Measurements from ENCODE around the gene CLIP4.

CLIP4 gene

DNA sequence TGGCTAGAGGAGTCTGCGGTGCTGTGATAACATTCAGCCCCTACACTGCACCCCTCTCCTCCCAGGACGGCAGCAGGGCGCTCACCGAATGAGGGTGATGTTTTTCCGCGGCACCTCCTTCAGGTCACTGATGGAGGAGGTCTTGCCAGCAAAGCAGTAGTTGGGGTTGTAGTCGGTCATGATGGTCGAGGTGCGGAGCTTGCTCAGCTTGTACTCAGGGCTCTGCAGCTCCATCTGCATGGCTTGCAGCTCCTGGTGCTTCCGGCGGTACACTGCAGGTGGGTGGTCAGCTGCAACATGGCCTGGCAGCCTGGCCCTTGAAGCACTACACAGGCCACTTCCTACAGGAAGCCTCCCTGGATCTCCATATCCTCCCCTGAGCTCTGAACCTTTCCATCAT is 108.0 kb downstream of the CLIP4 start:
- Histone ChIP-seq H3K4me3 (ENCODE audit: low read depth, low read length) (no peak overlapping the region), H3K27me3 (ENCODE audit: insufficient read depth, low read depth, severe bottlenecking) (no peaks in the 10 kb centered on the region), H3K36me3 (no peaks in the 10 kb centered on the region), H3K27ac (no peak overlapping the region), H3K9me3 (ENCODE audit: severe bottlenecking) (no peaks in the 10 kb centered on the region)
- TF ChIP-seq, protein P1, sequence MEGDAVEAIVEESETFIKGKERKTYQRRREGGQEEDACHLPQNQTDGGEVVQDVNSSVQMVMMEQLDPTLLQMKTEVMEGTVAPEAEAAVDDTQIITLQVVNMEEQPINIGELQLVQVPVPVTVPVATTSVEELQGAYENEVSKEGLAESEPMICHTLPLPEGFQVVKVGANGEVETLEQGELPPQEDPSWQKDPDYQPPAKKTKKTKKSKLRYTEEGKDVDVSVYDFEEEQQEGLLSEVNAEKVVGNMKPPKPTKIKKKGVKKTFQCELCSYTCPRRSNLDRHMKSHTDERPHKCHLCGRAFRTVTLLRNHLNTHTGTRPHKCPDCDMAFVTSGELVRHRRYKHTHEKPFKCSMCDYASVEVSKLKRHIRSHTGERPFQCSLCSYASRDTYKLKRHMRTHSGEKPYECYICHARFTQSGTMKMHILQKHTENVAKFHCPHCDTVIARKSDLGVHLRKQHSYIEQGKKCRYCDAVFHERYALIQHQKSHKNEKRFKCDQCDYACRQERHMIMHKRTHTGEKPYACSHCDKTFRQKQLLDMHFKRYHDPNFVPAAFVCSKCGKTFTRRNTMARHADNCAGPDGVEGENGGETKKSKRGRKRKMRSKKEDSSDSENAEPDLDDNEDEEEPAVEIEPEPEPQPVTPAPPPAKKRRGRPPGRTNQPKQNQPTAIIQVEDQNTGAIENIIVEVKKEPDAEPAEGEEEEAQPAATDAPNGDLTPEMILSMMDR (IDR thresholded peaks at IDR 0.05; ENCODE audit: low read depth, low read length) = no peak
- DNase-seq = no peak

GRCh38 chr2:29223851-29224692 is 108.9 kb downstream of the CLIP4 start:
- Histone ChIP-seq H3K4me3 (ENCODE audit: low read depth, low read length) (no peak overlapping the region), H3K36me3 (no peaks in the 10 kb centered on the region), H3K27ac (no peak overlapping the region), H3K9me3 (ENCODE audit: severe bottlenecking) (no peaks in the 10 kb centered on the region), H3K27me3 (ENCODE audit: insufficient read depth, low read depth, severe bottlenecking) (no peaks in the 10 kb centered on the region)
- TF ChIP-seq, protein P1 (IDR thresholded peaks at IDR 0.05; ENCODE audit: low read depth, low read length) = no peak
- DNase-seq = no peak

- Histone ChIP-seq H3K27ac (no peak overlapping the region), H3K9me3 (ENCODE audit: severe bottlenecking) (no peaks in the 10 kb centered on the region), H3K4me3 (ENCODE audit: low read depth, low read length) (no peak overlapping the region), H3K36me3 (no peaks in the 10 kb centered on the region), H3K27me3 (ENCODE audit: insufficient read depth, low read depth, severe bottlenecking) (no peaks in the 10 kb centered on the region)
- no peak for DNase-seq
- TF ChIP-seq, protein P1 (IDR thresholded peaks at IDR 0.05; ENCODE audit: low read depth, low read length) = no peak
These were observed 109.7 kb downstream of the CLIP4 start for GRCh38 chr2:29224693-29225551.

- TF ChIP-seq, protein P1 (IDR thresholded peaks at IDR 0.05; ENCODE audit: low read depth, low read length) = peak; percentile 60
- Histone ChIP-seq H3K27me3 (ENCODE audit: insufficient read depth, low read depth, severe bottlenecking) (no peaks in the 10 kb centered on the region), H3K4me3 (ENCODE audit: low read depth, low read length) (no peak overlapping the region), H3K27ac (no peak overlapping the region), H3K9me3 (ENCODE audit: severe bottlenecking) (no peaks in the 10 kb centered on the region), H3K36me3 (no peaks in the 10 kb centered on the region)
- DNase-seq = no peak
These were observed 110.6 kb downstream of the CLIP4 start for GRCh38 chr2:29225814-29226213.

- Histone ChIP-seq H3K27me3 (ENCODE audit: insufficient read depth, low read depth, severe bottlenecking) (no peaks in the 10 kb centered on the region), H3K27ac (no peak overlapping the region), H3K9me3 (ENCODE audit: severe bottlenecking) (no peaks in the 10 kb centered on the region), H3K4me3 (ENCODE audit: low read depth, low read length) (no peak overlapping the region), H3K36me3 (no peaks in the 10 kb centered on the region)
- TF ChIP-seq, protein P1 (IDR thresholded peaks at IDR 0.05; ENCODE audit: low read depth, low read length) = no peak
- DNase-seq = no peak
These were observed 111.2 kb downstream of the CLIP4 start for GRCh38 chr2:29226375-29226774.
